ENCODE data around the gene VIL1.

DNA sequence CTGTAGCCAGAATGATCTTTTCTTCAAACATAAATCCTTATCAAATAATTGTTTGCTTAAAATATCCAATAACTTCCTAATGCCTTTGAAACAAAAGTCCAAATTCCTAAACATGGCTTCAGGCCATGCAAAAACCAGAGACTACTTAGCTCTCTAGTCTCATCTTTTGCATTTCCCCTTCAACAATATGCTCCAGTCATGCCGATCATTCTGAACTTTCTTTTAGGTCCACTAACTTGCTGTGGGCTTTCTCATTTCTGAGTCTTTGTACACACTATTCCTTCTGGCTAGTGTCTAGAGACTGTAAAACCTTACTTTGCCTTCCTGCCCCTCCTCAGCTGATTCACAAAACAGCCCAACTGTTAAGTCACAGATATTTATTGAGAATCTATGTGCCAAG lies 51.5 kb downstream of the VIL1 start:
- TF ChIP-seq POLR2A (IDR thresholded peaks at IDR 0.05) (no peak), POLR2AphosphoS5 (IDR thresholded peaks at IDR 0.05) (no peak), EP300 (IDR thresholded peaks at IDR 0.05; ENCODE audit: low read depth) (no peak)
- TF ChIP-seq, protein P1, sequence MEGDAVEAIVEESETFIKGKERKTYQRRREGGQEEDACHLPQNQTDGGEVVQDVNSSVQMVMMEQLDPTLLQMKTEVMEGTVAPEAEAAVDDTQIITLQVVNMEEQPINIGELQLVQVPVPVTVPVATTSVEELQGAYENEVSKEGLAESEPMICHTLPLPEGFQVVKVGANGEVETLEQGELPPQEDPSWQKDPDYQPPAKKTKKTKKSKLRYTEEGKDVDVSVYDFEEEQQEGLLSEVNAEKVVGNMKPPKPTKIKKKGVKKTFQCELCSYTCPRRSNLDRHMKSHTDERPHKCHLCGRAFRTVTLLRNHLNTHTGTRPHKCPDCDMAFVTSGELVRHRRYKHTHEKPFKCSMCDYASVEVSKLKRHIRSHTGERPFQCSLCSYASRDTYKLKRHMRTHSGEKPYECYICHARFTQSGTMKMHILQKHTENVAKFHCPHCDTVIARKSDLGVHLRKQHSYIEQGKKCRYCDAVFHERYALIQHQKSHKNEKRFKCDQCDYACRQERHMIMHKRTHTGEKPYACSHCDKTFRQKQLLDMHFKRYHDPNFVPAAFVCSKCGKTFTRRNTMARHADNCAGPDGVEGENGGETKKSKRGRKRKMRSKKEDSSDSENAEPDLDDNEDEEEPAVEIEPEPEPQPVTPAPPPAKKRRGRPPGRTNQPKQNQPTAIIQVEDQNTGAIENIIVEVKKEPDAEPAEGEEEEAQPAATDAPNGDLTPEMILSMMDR (IDR thresholded peaks at IDR 0.05): no peak
